ENCODE data around the gene LRRC18. TPM values are rescaled to one million over a fixed set of nuclear protein-coding genes. Genes with fewer than 3 reads are reported as not detected.

LRRC18 gene
- total and polyA plus RNA-seq, 10 of the 15 experiments (the other 5 are each of a cell fraction or from before 2014, with no cell fraction given) = 0.16 to 0.47 (median 0.24) TPM; not detected in 6

- CTCF ChIA-PET = no interaction called here
Observed at GRCh38 chr10:48931188-48931587, 8.5 kb downstream of the LRRC18 start.

GRCh38 chr10:48929413-48929990, 10.1 kb downstream of the LRRC18 start:
- H3K79me2 ChIP-seq (ENCODE audit: control insufficient read depth, insufficient read depth, low read length) = no peaks in the 10 kb centered on the region
- no peak overlapping the region for H3K27ac ChIP-seq (ENCODE audit: control insufficient read depth, insufficient read depth)
- ChIA-PET RAD21 (ENCODE audit: unreplicated experiment) (no interaction called here), SMC1A (ENCODE audit: uncharacterized antibody, unreplicated experiment) (no interaction called here), POLR2A (no interaction called here), CTCF (no interaction called here)
- H3K4me2 ChIP-seq (ENCODE audit: control insufficient read depth, insufficient read depth) = no peak overlapping the region
- no peak overlapping the region for H2AFZ ChIP-seq (ENCODE audit: control insufficient read depth, low read depth, low read length)
- no peak for FAIRE-seq
- no peak for ATAC-seq
- intact Hi-C loops (cut with micrococcal nuclease; ENCODE audit: unreplicated experiment) (no loop called here), in situ Hi-C loops (cut with MboI) (no loop called here)
- no peaks in the 10 kb centered on the region for H3K27me3 ChIP-seq (replicated peaks in 1 of 2; ENCODE audit: control insufficient read depth in 2 of 2, insufficient read depth in 2 of 2, low read length in 1 of 2)
- 79% methylated on average over 5 of the region's 5 CpGs for whole genome bisulfite sequencing (ENCODE audit: insufficient coverage, insufficient replicate concordance, low lambda C conversion rate, missing lambda C conversion rate)
- H3K4me1 ChIP-seq (ENCODE audit: control insufficient read depth, insufficient read depth, low read length) = no peaks in the 10 kb centered on the region
- no peaks in the 10 kb centered on the region for H4K20me1 ChIP-seq (ENCODE audit: control insufficient read depth, insufficient read depth)
- no peak overlapping the region for H3K9ac ChIP-seq (ENCODE audit: control insufficient read depth, insufficient read depth, low read length)
- no peaks in the 10 kb centered on the region for H3K9me3 ChIP-seq (replicated peaks; ENCODE audit: control insufficient read depth, insufficient read depth, low read length)
- H3K4me3 ChIP-seq = no peak overlapping the region
- peaks cover 3 to 11% of the 10 kb centered on the region in 2 experiments; a peak in 3 of 4 replicates for H3K36me3 ChIP-seq (ENCODE audit: control insufficient read depth in 2 of 2, insufficient read depth in 2 of 2, low read length in 1 of 2)
- no peak for DNase-seq (ENCODE audit: low read depth, low spot score)
- no TSS peak for BruUV-seq (replicated peaks)
- TF ChIP-seq, protein P1, sequence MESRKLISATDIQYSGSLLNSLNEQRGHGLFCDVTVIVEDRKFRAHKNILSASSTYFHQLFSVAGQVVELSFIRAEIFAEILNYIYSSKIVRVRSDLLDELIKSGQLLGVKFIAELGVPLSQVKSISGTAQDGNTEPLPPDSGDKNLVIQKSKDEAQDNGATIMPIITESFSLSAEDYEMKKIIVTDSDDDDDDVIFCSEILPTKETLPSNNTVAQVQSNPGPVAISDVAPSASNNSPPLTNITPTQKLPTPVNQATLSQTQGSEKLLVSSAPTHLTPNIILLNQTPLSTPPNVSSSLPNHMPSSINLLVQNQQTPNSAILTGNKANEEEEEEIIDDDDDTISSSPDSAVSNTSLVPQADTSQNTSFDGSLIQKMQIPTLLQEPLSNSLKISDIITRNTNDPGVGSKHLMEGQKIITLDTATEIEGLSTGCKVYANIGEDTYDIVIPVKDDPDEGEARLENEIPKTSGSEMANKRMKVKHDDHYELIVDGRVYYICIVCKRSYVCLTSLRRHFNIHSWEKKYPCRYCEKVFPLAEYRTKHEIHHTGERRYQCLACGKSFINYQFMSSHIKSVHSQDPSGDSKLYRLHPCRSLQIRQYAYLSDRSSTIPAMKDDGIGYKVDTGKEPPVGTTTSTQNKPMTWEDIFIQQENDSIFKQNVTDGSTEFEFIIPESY (IDR thresholded peaks at IDR 0.05) = no peak
- no peak for TF ChIP-seq CHD2 (IDR thresholded peaks at IDR 0.05; ENCODE audit: borderline replicate concordance, low read depth, low read length)
- TF ChIP-seq, protein P2, sequence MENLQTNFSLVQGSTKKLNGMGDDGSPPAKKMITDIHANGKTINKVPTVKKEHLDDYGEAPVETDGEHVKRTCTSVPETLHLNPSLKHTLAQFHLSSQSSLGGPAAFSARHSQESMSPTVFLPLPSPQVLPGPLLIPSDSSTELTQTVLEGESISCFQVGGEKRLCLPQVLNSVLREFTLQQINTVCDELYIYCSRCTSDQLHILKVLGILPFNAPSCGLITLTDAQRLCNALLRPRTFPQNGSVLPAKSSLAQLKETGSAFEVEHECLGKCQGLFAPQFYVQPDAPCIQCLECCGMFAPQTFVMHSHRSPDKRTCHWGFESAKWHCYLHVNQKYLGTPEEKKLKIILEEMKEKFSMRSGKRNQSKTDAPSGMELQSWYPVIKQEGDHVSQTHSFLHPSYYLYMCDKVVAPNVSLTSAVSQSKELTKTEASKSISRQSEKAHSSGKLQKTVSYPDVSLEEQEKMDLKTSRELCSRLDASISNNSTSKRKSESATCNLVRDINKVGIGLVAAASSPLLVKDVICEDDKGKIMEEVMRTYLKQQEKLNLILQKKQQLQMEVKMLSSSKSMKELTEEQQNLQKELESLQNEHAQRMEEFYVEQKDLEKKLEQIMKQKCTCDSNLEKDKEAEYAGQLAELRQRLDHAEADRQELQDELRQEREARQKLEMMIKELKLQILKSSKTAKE (IDR thresholded peaks at IDR 0.05; ENCODE audit: low read depth, poor library complexity, severe bottlenecking) = no peak
- no peak for TF ChIP-seq IRF5 (IDR thresholded peaks at IDR 0.05; ENCODE audit: borderline replicate concordance)
- no peak for TF ChIP-seq FOXM1 (IDR thresholded peaks at IDR 0.05; ENCODE audit: low read depth, low read length)
- TF ChIP-seq WRNIP1 (IDR thresholded peaks at IDR 0.05; ENCODE audit: borderline replicate concordance, low read depth, low read length) = no peak
- TF ChIP-seq CHD4 (IDR thresholded peaks at IDR 0.05) = no peak
- no peak for TF ChIP-seq CBFB (IDR thresholded peaks at IDR 0.05; ENCODE audit: low read depth)

More at GRCh38 chr10:48931188-48931587, 8.5 kb downstream of the LRRC18 start:
- POLR2A ChIA-PET = no interaction called here
- Histone ChIP-seq H3K9me3 (replicated peaks; ENCODE audit: control insufficient read depth, insufficient read depth, low read length) (no peaks in the 10 kb centered on the region), H4K20me1 (ENCODE audit: control insufficient read depth, insufficient read depth) (no peaks in the 10 kb centered on the region), H3K4me3 (no peak overlapping the region), H3K27ac (ENCODE audit: control insufficient read depth, insufficient read depth) (no peak overlapping the region), H3K4me2 (ENCODE audit: control insufficient read depth, insufficient read depth) (no peak overlapping the region), H3K79me2 (ENCODE audit: control insufficient read depth, insufficient read depth, low read length) (no peaks in the 10 kb centered on the region), H2AFZ (ENCODE audit: control insufficient read depth, low read depth, low read length) (no peak overlapping the region), H3K27me3 (replicated peaks in 1 of 2; ENCODE audit: control insufficient read depth in 2 of 2, insufficient read depth in 2 of 2, low read length in 1 of 2) (no peaks in the 10 kb centered on the region), H3K9ac (ENCODE audit: control insufficient read depth, insufficient read depth, low read length) (no peak overlapping the region), H3K4me1 (ENCODE audit: control insufficient read depth, insufficient read depth, low read length) (no peaks in the 10 kb centered on the region), H3K36me3 (ENCODE audit: control insufficient read depth in 2 of 2, insufficient read depth in 2 of 2, low read length in 1 of 2) (peaks cover 3 to 11% of the 10 kb centered on the region in 2 experiments; a peak in 3 of 4 replicates)
- DNase-seq (ENCODE audit: low read depth, low spot score) (no peak), ATAC-seq (no peak), FAIRE-seq (no peak)
- no peak for TF ChIP-seq RAD21 (IDR thresholded peaks at IDR 0.05; ENCODE audit: insufficient read depth, low read depth, low read length)
- TF ChIP-seq GATAD2B (conservative IDR thresholded peaks at IDR 0.05; ENCODE audit: low read depth) = no peak
- TF ChIP-seq BCL11A (IDR thresholded peaks at IDR 0.05; ENCODE audit: low read depth, low read length) = no peak
- TF ChIP-seq MTA2 (IDR thresholded peaks at IDR 0.05; ENCODE audit: low read depth) = no peak
- TF ChIP-seq STAT3 (IDR thresholded peaks at IDR 0.05; ENCODE audit: low read depth, low read length) = no peak
- TF ChIP-seq KAT2A (conservative IDR thresholded peaks at IDR 0.05; ENCODE audit: control insufficient read depth, low read depth, low read length) = no peak
- TF ChIP-seq SIN3A (IDR thresholded peaks at IDR 0.05; ENCODE audit: low read depth, low read length) = no peak
- TF ChIP-seq ESRRA (IDR thresholded peaks at IDR 0.05; ENCODE audit: low read length) = no peak
- TF ChIP-seq ASH2L (IDR thresholded peaks at IDR 0.05; ENCODE audit: borderline replicate concordance, low read depth) = no peak
- no peak for TF ChIP-seq TCF12 (IDR thresholded peaks at IDR 0.05; ENCODE audit: low read depth, low read length)
- TF ChIP-seq SREBF2 (IDR thresholded peaks at IDR 0.05; ENCODE audit: low read length) = no peak
- no peak for TF ChIP-seq CHD4 (IDR thresholded peaks at IDR 0.05)
- TF ChIP-seq NFIC (IDR thresholded peaks at IDR 0.05; ENCODE audit: low read depth, low read length) = no peak
- intact Hi-C loops (cut with micrococcal nuclease; ENCODE audit: unreplicated experiment) (no loop called here), in situ Hi-C loops (cut with MboI) (no loop called here)
- SMC1A ChIA-PET (ENCODE audit: uncharacterized antibody, unreplicated experiment) = no interaction called here
- WGBS (ENCODE audit: insufficient coverage, insufficient replicate concordance, low lambda C conversion rate, missing lambda C conversion rate) = 88% methylated on average over 4 of the region's 4 CpGs
- RAD21 ChIA-PET (ENCODE audit: unreplicated experiment) = no interaction called here
- BruUV-seq (replicated peaks) = no TSS peak
